HG03469 (cell line): ENCODE measurements around the gene ANKS1B.
"Not testable (repeated sequence)": the region's sequence is repeated elsewhere in the genome, so short reads cannot be mapped to it uniquely, and the experiment has no call there.

Source experiments
- ATAC-seq: cut with Tn5 transposase; IDR thresholded peaks from one replicate; pipeline ENCODE4 v1.9.1; 2021; ENCODE audit warnings: mild to moderate bottlenecking, moderate library complexity, moderate number of reproducible peaks; ENCODE audit not compliant: unreplicated experiment

Gene ANKS1B

DNA sequence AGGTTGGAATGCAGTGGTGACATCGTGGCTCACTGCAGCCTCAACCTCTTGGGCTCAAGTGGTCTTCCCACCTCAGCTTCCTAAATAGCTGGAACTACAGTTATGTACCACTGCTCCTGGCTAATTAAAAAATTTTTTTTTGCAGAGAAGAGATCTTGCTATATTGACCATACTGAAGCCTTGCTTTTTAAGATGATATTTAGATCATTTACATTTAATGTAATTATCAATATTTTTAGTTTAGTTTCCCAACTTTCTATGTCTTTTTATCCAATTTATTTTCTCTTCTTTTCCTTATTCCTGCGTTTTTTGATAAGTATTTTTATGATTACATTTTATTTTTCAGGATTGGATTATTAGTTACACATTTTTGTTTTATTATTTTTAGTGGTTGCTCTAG lies 999.6 kb downstream of the ANKS1B start:
- ATAC-seq, result no peak

DNA sequence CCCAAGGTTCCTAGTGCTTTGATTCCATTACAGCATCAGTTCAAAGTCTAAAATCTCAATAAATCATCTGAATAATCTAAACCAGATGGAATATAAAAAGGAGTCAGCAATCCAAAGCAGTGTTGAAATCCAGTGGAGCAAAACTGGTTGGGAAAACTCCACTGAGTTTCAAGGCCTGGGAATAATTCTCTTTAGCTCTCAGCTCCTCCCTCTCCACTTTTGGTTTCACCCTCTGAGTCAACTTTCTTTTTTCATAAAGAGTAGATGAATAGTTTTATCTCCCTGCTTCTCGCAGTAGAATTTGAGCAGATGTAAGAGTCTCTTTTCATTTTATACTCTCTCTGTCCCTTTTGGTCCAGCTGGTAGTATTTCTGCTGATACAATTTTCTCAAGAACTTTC lies 1001.1 kb downstream of the ANKS1B start:
- no peak for ATAC-seq

GRCh38 chr12:98980508-98980907 lies 1004.2 kb downstream of the ANKS1B start:
- ATAC-seq, result no peak

DNA sequence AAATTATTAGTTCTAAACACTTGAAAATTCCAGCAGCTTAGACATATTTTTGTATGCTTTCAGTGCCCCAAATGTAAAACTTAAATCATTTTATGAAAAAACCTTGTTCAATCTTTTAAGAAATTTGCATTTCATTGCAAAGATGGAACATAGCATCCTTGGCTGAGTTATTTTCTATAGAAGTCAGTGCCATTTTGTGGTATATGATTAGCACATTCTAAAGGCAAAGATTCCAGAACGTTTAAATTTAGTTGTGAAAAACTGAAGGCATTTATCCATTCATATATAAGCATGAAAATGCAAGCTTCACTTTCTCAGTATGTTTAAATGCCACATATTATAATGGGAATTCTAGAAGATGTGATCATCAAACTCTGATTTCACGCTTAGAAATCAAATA lies 1007.5 kb downstream of the ANKS1B start:
- ATAC-seq, result no peak

- ATAC-seq, result no peak
Measured at GRCh38 chr12:98974767-98975381, 1009.9 kb downstream of the ANKS1B start.

DNA sequence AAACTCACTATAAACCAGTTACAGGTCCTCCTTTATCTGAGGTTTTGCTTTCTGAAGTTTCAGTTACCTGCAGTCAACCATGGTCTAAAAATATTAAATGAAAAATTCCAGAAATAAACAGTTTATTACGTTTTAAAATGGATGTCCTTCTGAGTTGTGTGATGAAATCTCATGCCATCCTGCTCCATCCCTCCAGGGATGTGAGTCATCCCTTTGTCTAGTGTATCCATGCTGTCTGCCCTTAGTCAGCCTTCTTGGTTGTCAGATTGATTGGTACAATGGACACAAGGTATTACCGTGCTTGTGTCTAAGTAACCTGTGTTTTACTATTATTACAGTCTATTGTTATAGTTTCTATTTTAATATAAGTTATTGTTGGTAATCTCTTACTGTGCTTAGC lies 1011.3 kb downstream of the ANKS1B start:
- ATAC-seq, result no peak

GRCh38 chr12:98970950-98971349 lies 1013.8 kb downstream of the ANKS1B start:
- ATAC-seq, result no peak

DNA sequence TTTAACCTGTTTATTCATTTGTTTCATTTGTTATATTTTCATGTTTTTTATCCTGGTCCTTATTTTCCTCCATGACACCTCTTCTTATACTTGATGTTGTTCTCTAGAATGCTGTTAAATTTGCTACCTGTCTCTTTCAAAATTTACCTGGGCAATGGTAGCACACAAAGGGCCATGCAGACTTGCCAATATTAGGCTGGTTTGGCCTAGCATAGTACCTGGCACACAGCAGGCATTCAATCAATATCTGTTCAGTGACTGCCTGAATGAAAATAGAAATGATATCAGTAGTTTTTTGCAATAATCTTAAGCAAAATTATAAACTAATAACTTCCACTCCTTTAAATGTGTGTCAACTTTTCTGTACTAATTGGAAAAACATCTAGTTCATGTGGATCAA lies 1014.5 kb downstream of the ANKS1B start:
- no peak for ATAC-seq

GRCh38 chr12:98968896-98969295 lies 1015.8 kb downstream of the ANKS1B start:
- no peak for ATAC-seq

DNA sequence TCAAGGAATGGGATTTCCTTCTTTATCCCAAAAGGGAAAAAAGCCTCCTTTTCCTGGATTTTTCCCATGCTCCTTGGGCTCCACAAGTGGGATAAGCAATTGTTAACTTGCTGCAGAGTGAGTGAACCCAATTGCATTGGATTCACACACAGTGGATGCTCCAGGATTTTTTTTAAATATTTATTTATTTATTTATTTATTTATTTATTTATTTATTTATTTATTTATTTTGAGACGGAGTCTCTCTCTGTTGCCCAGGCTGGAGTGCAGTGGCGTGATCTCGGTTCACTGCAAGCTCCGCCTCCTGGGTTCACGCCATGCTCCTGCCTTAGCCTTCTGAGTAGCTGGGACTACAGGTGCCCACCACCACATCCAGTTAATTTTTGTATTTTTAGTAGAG lies 1027.6 kb downstream of the ANKS1B start:
- not testable (repeated sequence) for ATAC-seq

DNA sequence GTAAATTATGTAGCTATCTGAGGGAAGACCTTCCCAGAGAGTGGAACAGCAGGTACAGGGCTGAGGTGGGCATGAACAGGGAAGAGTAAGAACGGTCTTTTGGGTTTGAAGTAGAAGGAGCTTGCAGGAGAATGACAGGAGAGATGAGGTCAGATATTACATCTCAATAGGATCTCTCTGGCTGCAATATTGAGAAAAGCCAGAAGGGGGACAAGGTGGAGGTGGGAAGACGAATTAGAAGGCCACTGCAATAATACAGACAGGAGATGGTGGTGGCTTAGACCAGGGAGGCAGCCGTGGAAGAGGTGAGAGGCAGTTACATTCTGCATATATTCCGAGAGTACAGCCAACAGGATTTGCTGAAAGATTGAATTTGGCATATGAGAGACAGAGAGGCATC lies 1029.5 kb downstream of the ANKS1B start:
- ATAC-seq, result no peak

DNA sequence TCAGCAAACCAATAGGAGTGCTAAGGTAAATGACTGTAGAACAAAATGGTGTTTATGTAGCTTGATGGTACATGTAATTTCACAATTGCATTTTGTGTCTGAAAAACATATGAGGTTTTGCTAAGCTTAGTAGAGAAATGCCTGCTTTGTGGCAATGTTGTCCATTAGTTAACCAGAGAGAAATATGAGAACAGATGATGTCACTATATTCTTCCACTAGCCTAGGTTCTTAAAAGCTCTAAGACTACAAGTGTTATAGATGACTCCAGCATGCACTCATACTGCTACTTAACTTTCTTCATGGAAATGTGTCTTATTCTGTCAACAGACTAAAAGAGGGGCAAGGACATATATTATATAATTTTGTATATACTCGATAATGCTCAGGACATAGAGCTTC lies 1030.2 kb downstream of the ANKS1B start:
- no peak for ATAC-seq

DNA sequence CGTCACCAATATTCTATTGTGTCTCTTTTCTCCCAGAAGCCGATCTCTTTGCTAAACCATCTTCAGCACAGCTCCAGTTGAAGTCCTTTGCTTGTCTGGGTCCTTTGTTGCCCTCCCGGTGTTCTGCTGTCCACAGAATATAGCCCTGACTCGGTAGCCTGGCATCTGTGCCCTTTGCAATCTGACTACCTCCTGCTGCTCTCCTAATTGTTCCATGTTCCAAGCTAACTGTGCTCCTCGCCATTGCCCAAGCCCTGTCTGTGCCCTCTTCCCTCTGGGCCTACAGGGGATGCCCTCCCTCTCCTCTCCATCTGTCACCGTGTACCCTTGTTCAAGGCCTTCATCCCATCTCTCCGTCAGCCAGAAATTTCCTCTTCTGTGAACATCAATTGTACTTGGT lies 1033.3 kb downstream of the ANKS1B start:
- ATAC-seq, result no peak

DNA sequence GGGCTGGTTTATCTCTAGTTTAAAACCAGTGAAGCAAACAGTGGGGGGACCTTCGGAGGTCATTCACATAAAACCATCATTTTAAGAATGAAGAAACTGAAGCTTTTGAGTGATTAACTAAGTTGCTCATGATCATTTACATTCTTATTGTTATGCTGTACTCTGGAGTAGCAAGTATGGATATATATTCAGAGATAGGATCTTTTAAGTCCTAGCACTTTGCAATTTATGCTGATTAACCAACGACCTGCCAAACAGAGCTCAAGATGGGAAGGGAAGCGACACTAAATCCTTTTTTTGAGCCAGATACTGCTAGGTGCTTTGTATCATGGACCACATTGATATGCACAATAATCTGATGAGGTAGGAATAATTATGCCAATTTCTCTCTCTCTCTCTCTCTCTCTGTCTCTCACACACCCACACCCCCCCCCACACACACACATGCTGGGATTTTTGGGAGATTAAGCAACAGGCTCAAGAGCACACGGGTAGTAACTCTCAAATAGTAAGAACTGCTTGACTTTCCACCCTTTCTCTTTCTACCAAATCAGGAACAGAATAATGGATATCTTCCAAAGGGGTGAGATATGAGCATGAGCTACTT lies 1036.3 kb downstream of the ANKS1B start:
- no peak for ATAC-seq

DNA sequence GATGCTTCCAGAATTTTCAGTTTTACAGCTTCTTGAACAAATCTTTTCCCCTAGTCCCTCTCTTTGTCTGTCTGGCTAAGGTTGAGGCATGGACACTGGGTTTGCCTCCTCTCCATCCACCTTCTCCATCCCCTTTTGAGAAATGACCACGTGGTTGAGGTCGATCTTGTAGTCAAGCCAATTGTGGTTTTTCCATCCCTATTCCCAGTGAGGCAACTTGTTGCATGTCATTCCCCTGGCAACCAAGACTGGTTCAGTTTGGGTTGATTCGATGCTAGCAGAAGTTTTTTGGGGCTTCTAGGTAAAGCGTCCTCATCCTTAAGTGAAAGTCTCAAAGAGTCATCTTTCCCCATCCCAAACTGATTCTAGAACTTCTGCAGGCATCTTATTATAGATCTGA lies 1038.9 kb downstream of the ANKS1B start:
- no peak for ATAC-seq

DNA sequence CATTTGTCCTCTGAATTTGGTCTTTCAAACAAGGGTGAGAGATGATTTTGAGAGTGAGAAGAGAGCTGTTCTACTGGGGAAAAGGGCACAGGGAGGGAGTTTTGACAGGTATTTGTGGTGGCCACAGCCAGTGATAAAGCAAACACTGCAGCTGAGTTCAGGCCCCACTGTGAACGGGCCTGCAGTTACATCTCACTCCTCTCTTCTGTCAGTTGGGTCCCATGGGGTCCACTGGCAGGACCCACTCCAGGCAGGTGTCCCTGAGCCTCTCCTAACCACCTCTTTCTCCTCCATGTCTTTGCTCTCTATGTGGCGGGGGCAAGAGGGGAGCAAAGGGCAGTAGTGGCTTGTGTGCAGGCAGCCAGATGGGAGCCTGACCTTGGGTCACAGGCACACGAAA lies 1044.8 kb downstream of the ANKS1B start:
- no peak for ATAC-seq

- no peak for ATAC-seq
Measured at GRCh38 chr12:98939350-98939749, 1045.4 kb downstream of the ANKS1B start.

DNA sequence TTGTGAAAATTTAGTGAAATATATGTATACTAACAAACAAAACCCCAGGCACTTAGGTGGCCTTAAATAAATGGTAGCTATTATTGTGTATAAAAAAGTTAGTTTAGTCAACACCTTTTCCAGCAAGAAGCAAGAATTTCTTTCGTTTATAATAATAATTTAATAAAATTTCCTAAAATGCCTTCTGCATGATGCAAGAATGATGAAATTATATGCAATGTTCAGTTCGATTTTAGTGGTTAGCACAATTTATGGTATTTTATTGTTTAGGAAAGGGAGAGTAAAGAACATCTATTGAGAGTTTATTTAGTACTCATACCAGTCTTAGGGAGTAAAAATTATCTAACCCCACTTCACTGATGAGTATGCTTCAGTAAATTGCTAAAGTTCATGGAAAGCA lies 1048.9 kb downstream of the ANKS1B start:
- no peak for ATAC-seq

DNA sequence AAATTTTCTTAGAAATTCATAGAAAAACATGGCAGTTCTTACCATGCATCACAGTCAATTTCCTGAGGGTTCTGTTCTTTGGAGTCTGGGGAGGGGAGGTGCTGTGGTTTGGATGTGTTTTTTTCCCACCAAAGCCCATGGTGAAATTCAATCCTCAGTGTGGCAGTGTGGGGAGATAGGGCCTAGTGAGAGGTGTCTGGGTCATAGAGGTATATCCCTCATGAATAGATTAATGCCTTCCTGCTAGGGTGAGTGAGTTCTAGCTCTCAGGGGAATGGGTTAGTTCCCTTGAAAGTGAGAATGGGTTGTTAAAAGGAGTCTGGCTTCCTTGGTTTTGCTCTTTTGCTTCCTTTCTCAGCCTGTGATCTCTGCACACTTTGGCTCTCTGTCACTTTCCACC lies 1061.9 kb downstream of the ANKS1B start:
- no peak for ATAC-seq

- ATAC-seq, result no peak
Measured at GRCh38 chr12:98918176-98918863, 1066.4 kb downstream of the ANKS1B start.

- ATAC-seq, result no peak
Measured at GRCh38 chr12:98916106-98916505, 1068.6 kb downstream of the ANKS1B start.

DNA sequence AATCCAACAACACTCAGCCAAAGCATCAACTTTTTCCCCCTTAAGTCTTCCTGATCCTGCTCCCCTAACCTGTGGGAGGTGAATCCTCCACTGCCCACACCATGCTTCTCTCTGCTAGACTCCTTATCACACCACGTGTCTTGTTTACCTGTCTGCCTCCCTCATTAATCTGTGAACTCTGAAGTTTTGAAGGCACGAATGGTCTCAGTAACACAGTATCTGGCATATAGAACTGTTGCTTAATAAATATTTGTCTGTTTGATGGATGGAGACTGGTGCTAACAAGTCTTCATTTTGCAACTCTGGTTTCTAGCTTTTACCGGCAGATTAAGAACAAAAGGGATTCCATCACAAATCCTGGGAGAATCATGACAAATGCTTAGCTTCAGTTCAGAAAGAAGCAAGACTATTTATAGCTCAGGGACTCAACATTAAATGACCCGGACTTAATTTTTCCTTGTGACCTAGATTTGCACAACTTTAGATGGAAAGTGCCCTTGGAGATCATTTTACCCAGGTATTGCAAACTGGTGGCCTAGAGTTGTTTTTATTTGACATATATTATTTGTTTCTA lies 1072.2 kb downstream of the ANKS1B start:
- ATAC-seq, result no peak
